Heart right ventricle (tissue), 16 donors: ENCODE data around the gene MEGF11. TPM values are rescaled to one million over a fixed set of nuclear protein-coding genes. Genes with fewer than 3 reads are reported as not detected.

ENCODE experiments used
- ATAC-seq, 8 donors: fragments of 200-7000 bp; cut with Tn5 transposase; one replicate each; pipeline ENCODE4 v1.9.1; 2020; ENCODE audit warnings: mild to moderate bottlenecking in 8 of 8, moderate library complexity in 8 of 8, moderate number of reproducible peaks in 1 of 8
- DNase-seq, 2 donors: peaks; one replicate each; pipeline ENCODE4 v3.0.0-alpha.2; 2020
- H3K27ac ChIP-seq, 10 donors: fragments of 200-600 bp; sonication (generic) in 2 of 10; one replicate each; pipeline versions ENCODE4 v1.5.0 to v1.8.0; 2020 to 2022; ENCODE audit warnings: mild to moderate bottlenecking in 3 of 10
- H3K27me3 ChIP-seq, 7 donors: fragments of 200-600 bp; one replicate each; pipeline ENCODE4 v1.8.0; 2021 to 2022; ENCODE audit warnings: mild to moderate bottlenecking in 2 of 7
- H3K36me3 ChIP-seq, 9 donors: fragments of 200-600 bp; sonication (generic) in 1 of 9; one replicate each; pipeline versions ENCODE4 v1.5.0 to v1.8.0; 2020 to 2022; ENCODE audit warnings: mild to moderate bottlenecking in 2 of 9
- H3K4me1 ChIP-seq, 9 donors: fragments of 200-600 bp; sonication (generic) in 1 of 9; one replicate each; pipeline versions ENCODE4 v1.5.0 to v1.8.0; 2020 to 2022; ENCODE audit warnings: mild to moderate bottlenecking in 4 of 9
- H3K4me3 ChIP-seq, 10 donors: fragments of 200-600 bp; sonication (generic) in 2 of 10; one replicate each; pipeline versions ENCODE4 v1.5.0 to v1.8.0; 2020 to 2022; ENCODE audit warnings: mild to moderate bottlenecking in 7 of 10, moderate library complexity in 2 of 10
- H3K9me3 ChIP-seq, 11 donors: fragments of 200-600 bp in 10 of 11; sonication (generic) in 2 of 11; one replicate each; pipeline versions ENCODE4 v1.5.0 to v1.8.0; 2013 to 2022; ENCODE audit warnings: mild to moderate bottlenecking in 2 of 11, control low read depth in 1 of 11, moderate library complexity in 1 of 11
- CTCF ChIP-seq, 9 donors: fragments of 200-600 bp; sonication (generic) in 2 of 9; IDR thresholded peaks; one replicate each; pipeline versions ENCODE4 v1.5.0 to v1.8.0; 2021 to 2022; ENCODE audit warnings: antibody characterized with exemption in 9 of 9, mild to moderate bottlenecking in 5 of 9, moderate library complexity in 1 of 9
- WGBS, 2 donors: extraction: QIAGEN DNeasy Blood & Tissue Kit; methylation state at CpG; one replicate each; pipeline ENCODE4 v1.1.7; 2013; ENCODE audit warnings: inconsistent platforms in 1 of 2; 5-methylcytosine and 5-hydroxymethylcytosine counted together
- intact Hi-C, 10 donors: fragments of 100-400 bp; cut with DNase I; formaldehyde crosslinking; loops; one replicate each; pipeline versions ENCODE4 v1.11.1 to v1.14.2; 2022
- polyA plus RNA-seq, 2 donors: library from polyadenylated mRNA; stranded (reverse); fragments of 200-250 nt; gene quantifications; one replicate each; pipeline ENCODE4 v1.2.3, GENCODE V29; 2013
- total RNA-seq, 10 donors: library from RNA; stranded (reverse); fragmentation: NEBNext Ultra II Directional in 3 of 10; extraction: Animal tissue kit (Norgen Biotek cat#: 25700) in 3 of 10; gene quantifications; one replicate each; pipeline versions ENCODE4 v1.2.1 to v1.2.4, GENCODE V29; 2021 to 2023
- donor health status: Arrhythmogenic right ventricular cardiomyopathy.
- donor health status: ischemic (EF 13 %, LVEDD 7.1; RV severe dilation, severe dysfunction).
- donor health status: healthy with polysubstance abuse.
- donor health status: DM: no; HTN: yes; CAD: no.
- donor health status: DM: no; HTN: no; CAD: no.
- donor health status: ischemic (EF 25% LVEDD 6.9; RV normal size, moderate dysfunction).
- donor health status: ischemic (EF 25% LVEDD 5.7; RV mildly dilated, moderate dysfunction).
- donor health status: healthy.
- donor health status: DM: yes; HTN: yes; CAD: no.
- donor health status: Ischemic cardiomyopathy.
- donor health status: ischemic (EF 35%, LVEDD 5.7; RV mildly dilated, moderate dysfunction).
- donor health status: nonischemic (EF 11% LVEDD 7.7; RV severe dilation, severe dysfunction).
- donor health status: DM: yes; HTN: yes; CAD: no.
- donor health status: PGD.
- donor health status: ischemic (EF 29% LVEDD 5.4; RV normal size, mild dysfunction).
- donor health status: nonischemic (EF 23%, LVEDD 6.1; RV moderate dilation, normal function).

MEGF11 gene
- total and polyA plus RNA-seq, 12 donors = 0.03 TPM; not detected in 11

DNA sequence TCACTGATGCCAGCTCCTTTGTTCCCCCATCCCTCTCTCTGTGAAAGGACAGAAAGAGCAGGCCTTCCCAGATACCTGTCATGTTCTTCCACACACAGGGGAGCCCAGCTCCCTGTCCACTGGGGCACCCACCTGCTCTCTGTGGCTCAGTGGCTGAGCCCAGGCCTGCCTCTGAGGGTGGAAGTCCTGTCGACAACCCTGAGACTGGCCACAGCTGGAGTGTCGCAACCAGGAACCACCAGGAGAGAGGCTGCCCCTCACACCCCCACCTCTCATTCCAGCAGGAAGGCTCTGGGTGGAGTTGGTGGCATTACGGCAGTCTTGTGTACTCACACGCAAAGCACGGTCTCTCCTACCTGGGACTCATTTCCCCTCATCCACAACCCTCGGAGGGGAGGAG is 66.3 kb downstream of the MEGF11 start:
- DNase-seq (no peak), ATAC-seq (no peak)
- H3K27me3 ChIP-seq = peaks cover 0 to 49% (median 36%) of the 10 kb centered on the region in 7 donors
- no peaks in the 10 kb centered on the region for H3K4me1 ChIP-seq
- no peaks in the 10 kb centered on the region for H3K9me3 ChIP-seq
- TF ChIP-seq CTCF (IDR thresholded peaks at IDR 0.05) = no peak
- WGBS, 2 donors = 76 to 77% methylated on average over 6 of the region's 6 CpGs
- H3K27ac ChIP-seq = no peak overlapping the region
- no peak overlapping the region for H3K4me3 ChIP-seq
- no peaks in the 10 kb centered on the region for H3K36me3 ChIP-seq
- intact Hi-C loops = loop anchor here in 1 of 10 donors (10.0 kb wide), 1 partner anchor 262 kb away; no protein-coding TSS in a partner anchor

DNA sequence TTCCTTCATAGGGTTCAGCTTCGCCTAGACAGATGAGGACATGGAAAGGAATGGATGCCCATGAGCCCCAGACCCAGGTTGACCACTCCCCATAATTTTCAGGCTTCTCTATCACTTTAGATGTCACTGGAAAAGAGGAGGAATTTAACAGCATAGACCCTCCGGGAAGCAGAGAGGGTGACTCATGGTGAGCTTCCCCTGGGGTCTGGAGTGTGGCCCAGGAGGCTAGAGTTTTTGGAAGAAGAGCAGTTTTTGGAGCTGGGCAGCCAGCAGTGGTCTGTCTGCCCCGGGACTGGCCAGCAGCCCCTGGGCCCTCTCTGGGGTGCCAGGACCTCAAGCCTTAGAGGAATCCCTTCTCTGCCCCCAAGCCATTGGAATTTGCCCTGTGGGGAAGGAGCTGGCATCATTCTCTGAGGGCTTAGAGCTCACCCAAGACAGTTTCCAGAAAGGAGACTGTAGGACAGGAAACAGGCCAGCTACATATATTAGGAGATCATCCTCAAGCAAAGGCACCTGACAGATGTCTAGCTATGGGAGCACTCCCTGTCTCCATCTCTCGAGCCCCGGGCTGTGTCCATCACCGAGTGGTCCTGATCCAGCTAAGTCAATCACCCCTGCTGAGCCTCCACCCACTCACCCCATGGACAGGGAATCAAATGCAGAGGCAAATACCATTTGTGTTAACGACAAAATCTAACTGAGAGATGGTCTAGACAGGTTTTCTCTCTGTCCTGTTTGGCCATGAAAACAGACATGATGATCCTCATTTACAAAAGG is 67.3 kb downstream of the MEGF11 start:
- DNase-seq (no peak), ATAC-seq (no peak)
- no peak overlapping the region for H3K4me3 ChIP-seq
- H3K36me3 ChIP-seq = no peaks in the 10 kb centered on the region
- peaks cover 0 to 39% (median 32%) of the 10 kb centered on the region in 7 donors for H3K27me3 ChIP-seq
- H3K4me1 ChIP-seq = no peaks in the 10 kb centered on the region
- intact Hi-C loops = loop anchor here in 1 of 10 donors (10.0 kb wide), 1 partner anchor 261 kb away; no protein-coding TSS in a partner anchor
- 71 to 75% methylated on average over 7 of the region's 7 CpGs for WGBS, 2 donors
- no peaks in the 10 kb centered on the region for H3K9me3 ChIP-seq
- TF ChIP-seq CTCF (IDR thresholded peaks at IDR 0.05) = no peak
- H3K27ac ChIP-seq = no peak overlapping the region

- DNase-seq (no peak), ATAC-seq (no peak)
- Histone ChIP-seq H3K27ac (no peak overlapping the region), H3K4me3 (no peak overlapping the region), H3K27me3 (peaks cover 0 to 42% (median 36%) of the 10 kb centered on the region in 7 donors), H3K9me3 (no peaks in the 10 kb centered on the region), H3K36me3 (no peaks in the 10 kb centered on the region), H3K4me1 (no peaks in the 10 kb centered on the region)
- intact Hi-C loops = loop anchor here in 1 of 10 donors (10.0 kb wide), 1 partner anchor 260 kb away; no protein-coding TSS in a partner anchor
- TF ChIP-seq CTCF (IDR thresholded peaks at IDR 0.05) = no peak
- 48 to 52% methylated on average over 8 of the region's 8 CpGs for WGBS, 2 donors
Observed at GRCh38 chr15:66184936-66185790, 68.4 kb downstream of the MEGF11 start.

DNA sequence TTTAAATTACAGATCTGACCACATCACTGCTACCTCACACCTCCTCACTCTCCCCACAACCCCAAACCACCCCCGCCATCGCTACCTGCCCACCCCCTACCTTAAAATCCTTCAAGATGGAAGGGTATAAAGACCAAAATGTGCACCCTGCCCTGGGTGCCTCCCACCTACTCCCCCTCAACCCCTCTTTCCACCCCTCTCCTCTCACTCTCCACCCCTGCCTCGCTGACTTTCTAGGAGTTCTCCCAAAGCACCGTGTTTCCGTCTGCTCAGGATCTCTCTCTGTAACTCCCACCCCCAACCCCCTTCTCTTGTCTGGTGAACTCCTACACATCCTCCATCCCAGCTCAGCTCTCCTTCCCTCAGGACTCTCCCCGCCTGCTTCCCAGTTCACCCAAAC is 69.1 kb downstream of the MEGF11 start:
- H3K9me3 ChIP-seq = no peaks in the 10 kb centered on the region
- intact Hi-C loops = loop anchor here in 1 of 10 donors (10.0 kb wide), 1 partner anchor 260 kb away; no protein-coding TSS in a partner anchor
- DNase-seq = no peak
- no peak overlapping the region for H3K4me3 ChIP-seq
- no peak for TF ChIP-seq CTCF (IDR thresholded peaks at IDR 0.05)
- H3K36me3 ChIP-seq = no peaks in the 10 kb centered on the region
- no peak for ATAC-seq
- H3K4me1 ChIP-seq = no peaks in the 10 kb centered on the region
- no peak overlapping the region for H3K27ac ChIP-seq
- H3K27me3 ChIP-seq = peaks cover 0 to 49% (median 36%) of the 10 kb centered on the region in 7 donors
- WGBS, 2 donors = 51 to 61% methylated on average over 6 of the region's 6 CpGs
